8988T (cell line): ENCODE data around the gene OLIG3.

ENCODE experiments used
- DNase-seq: peaks from one replicate; pipeline ENCODE4 v3.0.0; 2011

OLIG3 gene

GRCh38 chr6:137494281-137494987 is at the start of gene OLIG3:
Gene OLIG3, minus strand, starts transcription at chr6:137494394. Its CDS starts 224 bp downstream, at chr6:137494170.
- DNase-seq: no peak

GRCh38 chr6:137543114-137543513 is 48.9 kb upstream of the OLIG3 start:
- DNase-seq: no peak

GRCh38 chr6:137542713-137543112 is 48.5 kb upstream of the OLIG3 start:
- no peak for DNase-seq

- DNase-seq: no peak
Measured at GRCh38 chr6:137541534-137542063, 47.4 kb upstream of the OLIG3 start.

GRCh38 chr6:137536104-137536773 is 42.0 kb upstream of the OLIG3 start:
- no peak for DNase-seq

- DNase-seq: no peak
Measured at GRCh38 chr6:137531376-137532092, 37.3 kb upstream of the OLIG3 start.

- DNase-seq: no peak
Measured at GRCh38 chr6:137530404-137530803, 36.2 kb upstream of the OLIG3 start.

GRCh38 chr6:137522831-137523230 is 28.6 kb upstream of the OLIG3 start:
- no peak for DNase-seq

GRCh38 chr6:137522198-137522798 is 28.1 kb upstream of the OLIG3 start:
- DNase-seq: no peak

- no peak for DNase-seq
Measured at GRCh38 chr6:137520520-137520919, 26.3 kb upstream of the OLIG3 start.

GRCh38 chr6:137519629-137520176 is 25.5 kb upstream of the OLIG3 start:
- no peak for DNase-seq

- DNase-seq: no peak
Measured at GRCh38 chr6:137518386-137518983, 24.3 kb upstream of the OLIG3 start.

- no peak for DNase-seq
Measured at GRCh38 chr6:137514418-137514817, 20.2 kb upstream of the OLIG3 start.

GRCh38 chr6:137512757-137513605 is 18.8 kb upstream of the OLIG3 start:
- DNase-seq: no peak

- DNase-seq: no peak
Measured at GRCh38 chr6:137510923-137511322, 16.7 kb upstream of the OLIG3 start.

GRCh38 chr6:137498481-137499190 is 4.4 kb upstream of the OLIG3 start:
- DNase-seq: no peak

GRCh38 chr6:137497721-137498463 is 3.7 kb upstream of the OLIG3 start:
- DNase-seq: no peak

GRCh38 chr6:137496909-137497720 is 2.9 kb upstream of the OLIG3 start:
- DNase-seq: no peak

GRCh38 chr6:137496368-137496767 is 2.2 kb upstream of the OLIG3 start:
- DNase-seq: no peak
